SK-N-SH treated with all-trans-retinoic acid at 6 μM for 48 hours (cell line): ENCODE results near the gene MYLK.

ENCODE experiments used
- ATAC-seq: fragments of 200-7000 bp; cut with Tn5 transposase; 3 replicates; pipeline ENCODE4 v1.9.1; 2020; ENCODE audit warnings: mild to moderate bottlenecking, moderate library complexity
- ARNTL ChIP-seq: fragments of 450-650 bp; formaldehyde crosslinking; IDR thresholded peaks from 2 replicates; pipeline ENCODE4 v1.5.0; 2020; ENCODE audit warnings: low read depth, mild to moderate bottlenecking, moderate library complexity, borderline replicate concordance
- BACH2 ChIP-seq: fragments of 250-450 bp; sonication (Bioruptor Pico); IDR thresholded peaks from 2 replicates; pipeline ENCODE4 v1.9.0; 2021; ENCODE audit warnings: mild to moderate bottlenecking, borderline replicate concordance
- ESRRG ChIP-seq: fragments of 250-450 bp; sonication (Bioruptor Pico); IDR thresholded peaks from 2 replicates; pipeline ENCODE4 v1.6.1; 2021; ENCODE audit warnings: mild to moderate bottlenecking
- GLIS3 ChIP-seq: fragments of 250-450 bp; sonication (Bioruptor Pico); IDR thresholded peaks from 2 replicates; pipeline ENCODE4 v1.5.0; 2020; ENCODE audit warnings: mild to moderate bottlenecking, moderate library complexity
- ISL1 ChIP-seq: fragments of 250-450 bp; sonication (Bioruptor Pico); IDR thresholded peaks from 2 replicates; pipeline ENCODE4 v2.1.2; 2022; ENCODE audit warnings: mild to moderate bottlenecking, moderate library complexity
- OSR1 ChIP-seq: fragments of 250-450 bp; sonication (Bioruptor Pico); IDR thresholded peaks from 2 replicates; pipeline ENCODE4 v1.8.0; 2022; ENCODE audit warnings: moderate library complexity, mild to moderate bottlenecking, inconsistent platforms
- PPARA ChIP-seq: fragments of 250-450 bp; sonication (Bioruptor Pico); IDR thresholded peaks from 2 replicates; pipeline ENCODE4 v1.5.0; 2020; ENCODE audit warnings: mild to moderate bottlenecking, borderline replicate concordance
- RARB ChIP-seq: fragments of 250-450 bp; sonication (Bioruptor Pico); IDR thresholded peaks from 2 replicates; pipeline ENCODE4 v1.8.0; 2021; ENCODE audit warnings: mild to moderate bottlenecking, moderate library complexity
- SNAI2 ChIP-seq: fragments of 250-450 bp; sonication (Bioruptor Pico); IDR thresholded peaks from 2 replicates; pipeline ENCODE4 v1.5.0; 2020; ENCODE audit warnings: mild to moderate bottlenecking, moderate library complexity
- TCF4 ChIP-seq: fragments of 250-450 bp; sonication (Bioruptor Pico); IDR thresholded peaks from 2 replicates; pipeline ENCODE4 v1.8.0; 2021; ENCODE audit warnings: mild to moderate bottlenecking, moderate library complexity, borderline replicate concordance
- ZC3H10 ChIP-seq: fragments of 250-450 bp; sonication (Bioruptor Pico); IDR thresholded peaks from 2 replicates; pipeline ENCODE4 v1.5.1; 2021; ENCODE audit warnings: mild to moderate bottlenecking, moderate library complexity
- ZFP3 ChIP-seq: fragments of 250-450 bp; sonication (Bioruptor Pico); IDR thresholded peaks from 2 replicates; pipeline ENCODE4 v1.5.0; 2020; ENCODE audit warnings: mild to moderate bottlenecking, moderate library complexity
- ZFP30 ChIP-seq: fragments of 450-650 bp; formaldehyde crosslinking; IDR thresholded peaks from 2 replicates; pipeline ENCODE4 v1.5.0; 2022; ENCODE audit warnings: mild to moderate bottlenecking, moderate library complexity
- ZNF565 ChIP-seq: fragments of 450-650 bp; formaldehyde crosslinking; conservative IDR thresholded peaks from 2 replicates; pipeline ENCODE4 v1.5.0; 2020; ENCODE audit warnings: low read depth, mild to moderate bottlenecking, moderate library complexity
- ZNF70 ChIP-seq: fragments of 450-650 bp; formaldehyde crosslinking; IDR thresholded peaks from 2 replicates; pipeline ENCODE4 v1.5.0; 2020; ENCODE audit warnings: mild to moderate bottlenecking, moderate library complexity
- ZNF8 ChIP-seq: fragments of 450-650 bp; formaldehyde crosslinking; IDR thresholded peaks from 2 replicates; pipeline ENCODE4 v1.5.0; 2020; ENCODE audit warnings: mild to moderate bottlenecking, moderate library complexity
- TF ChIP-seq, protein P1 (sequence below): fragments of 250-450 bp; sonication (Bioruptor Pico); IDR thresholded peaks from 2 replicates; pipeline ENCODE4 v1.8.0; 2020; ENCODE audit warnings: mild to moderate bottlenecking, moderate library complexity, borderline replicate concordance
- TF ChIP-seq, protein P2 (sequence below): fragments of 250-450 bp; sonication (Bioruptor Pico); IDR thresholded peaks from 2 replicates; pipeline ENCODE4 v1.5.1; 2020; ENCODE audit warnings: low read depth, mild to moderate bottlenecking, moderate library complexity
- TF ChIP-seq, protein P3 (sequence below): fragments of 250-450 bp; sonication (Bioruptor Pico); IDR thresholded peaks from 2 replicates; pipeline ENCODE4 v1.8.0; 2021; ENCODE audit warnings: low read depth, mild to moderate bottlenecking, moderate library complexity, borderline replicate concordance
- TF ChIP-seq, protein P4 (sequence below): fragments of 250-450 bp; sonication (Bioruptor Pico); IDR thresholded peaks from 2 replicates; pipeline ENCODE4 v1.5.1; 2021; ENCODE audit warnings: mild to moderate bottlenecking, moderate library complexity
- TF ChIP-seq, protein P5 (sequence below): fragments of 250-450 bp; sonication (Bioruptor Pico); IDR thresholded peaks from 2 replicates; pipeline ENCODE4 v1.5.0; 2020; ENCODE audit warnings: mild to moderate bottlenecking, moderate library complexity

MYLK gene

DNA sequence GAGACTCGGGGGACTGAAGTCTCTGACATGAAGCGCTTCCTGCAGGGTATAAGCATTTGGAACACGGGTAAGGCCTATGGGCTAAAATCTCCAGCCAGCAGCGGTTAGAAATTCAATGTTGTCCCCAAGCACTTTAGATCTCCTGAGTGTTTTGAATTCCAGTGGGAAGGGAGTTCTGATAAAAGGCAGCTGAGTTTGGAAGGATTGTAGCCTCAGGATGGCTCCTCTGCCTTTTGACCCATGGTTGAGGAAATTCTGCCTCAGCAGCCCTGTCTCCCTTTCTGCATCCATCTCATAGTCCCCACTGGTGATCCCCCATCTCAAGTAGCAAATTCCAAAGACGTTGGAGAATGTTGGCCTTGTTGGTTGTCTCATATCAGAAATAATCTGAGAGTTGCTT is 275.1 kb downstream of the MYLK start:
- ATAC-seq = no peak
- no peak for TF ChIP-seq TCF4 (CRISPR knock-in tag)
- TF ChIP-seq SNAI2 (CRISPR knock-in tag) = no peak
- no peak for TF ChIP-seq ZFP30 (CRISPR knock-in tag)
- TF ChIP-seq ISL1 (CRISPR knock-in tag) = no peak
- TF ChIP-seq ESRRG (CRISPR knock-in tag) = no peak
- TF ChIP-seq RARB (CRISPR knock-in tag) = no peak
- TF ChIP-seq, protein P1, sequence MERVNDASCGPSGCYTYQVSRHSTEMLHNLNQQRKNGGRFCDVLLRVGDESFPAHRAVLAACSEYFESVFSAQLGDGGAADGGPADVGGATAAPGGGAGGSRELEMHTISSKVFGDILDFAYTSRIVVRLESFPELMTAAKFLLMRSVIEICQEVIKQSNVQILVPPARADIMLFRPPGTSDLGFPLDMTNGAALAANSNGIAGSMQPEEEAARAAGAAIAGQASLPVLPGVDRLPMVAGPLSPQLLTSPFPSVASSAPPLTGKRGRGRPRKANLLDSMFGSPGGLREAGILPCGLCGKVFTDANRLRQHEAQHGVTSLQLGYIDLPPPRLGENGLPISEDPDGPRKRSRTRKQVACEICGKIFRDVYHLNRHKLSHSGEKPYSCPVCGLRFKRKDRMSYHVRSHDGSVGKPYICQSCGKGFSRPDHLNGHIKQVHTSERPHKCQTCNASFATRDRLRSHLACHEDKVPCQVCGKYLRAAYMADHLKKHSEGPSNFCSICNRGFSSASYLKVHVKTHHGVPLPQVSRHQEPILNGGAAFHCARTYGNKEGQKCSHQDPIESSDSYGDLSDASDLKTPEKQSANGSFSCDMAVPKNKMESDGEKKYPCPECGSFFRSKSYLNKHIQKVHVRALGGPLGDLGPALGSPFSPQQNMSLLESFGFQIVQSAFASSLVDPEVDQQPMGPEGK (CRISPR knock-in tag) = no peak
- TF ChIP-seq, protein P2, sequence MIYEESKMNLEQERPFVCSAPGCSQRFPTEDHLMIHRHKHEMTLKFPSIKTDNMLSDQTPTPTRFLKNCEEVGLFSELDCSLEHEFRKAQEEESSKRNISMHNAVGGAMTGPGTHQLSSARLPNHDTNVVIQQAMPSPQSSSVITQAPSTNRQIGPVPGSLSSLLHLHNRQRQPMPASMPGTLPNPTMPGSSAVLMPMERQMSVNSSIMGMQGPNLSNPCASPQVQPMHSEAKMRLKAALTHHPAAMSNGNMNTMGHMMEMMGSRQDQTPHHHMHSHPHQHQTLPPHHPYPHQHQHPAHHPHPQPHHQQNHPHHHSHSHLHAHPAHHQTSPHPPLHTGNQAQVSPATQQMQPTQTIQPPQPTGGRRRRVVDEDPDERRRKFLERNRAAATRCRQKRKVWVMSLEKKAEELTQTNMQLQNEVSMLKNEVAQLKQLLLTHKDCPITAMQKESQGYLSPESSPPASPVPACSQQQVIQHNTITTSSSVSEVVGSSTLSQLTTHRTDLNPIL = no peak
- TF ChIP-seq ZFP3 (CRISPR knock-in tag) = no peak
- TF ChIP-seq, protein P3, sequence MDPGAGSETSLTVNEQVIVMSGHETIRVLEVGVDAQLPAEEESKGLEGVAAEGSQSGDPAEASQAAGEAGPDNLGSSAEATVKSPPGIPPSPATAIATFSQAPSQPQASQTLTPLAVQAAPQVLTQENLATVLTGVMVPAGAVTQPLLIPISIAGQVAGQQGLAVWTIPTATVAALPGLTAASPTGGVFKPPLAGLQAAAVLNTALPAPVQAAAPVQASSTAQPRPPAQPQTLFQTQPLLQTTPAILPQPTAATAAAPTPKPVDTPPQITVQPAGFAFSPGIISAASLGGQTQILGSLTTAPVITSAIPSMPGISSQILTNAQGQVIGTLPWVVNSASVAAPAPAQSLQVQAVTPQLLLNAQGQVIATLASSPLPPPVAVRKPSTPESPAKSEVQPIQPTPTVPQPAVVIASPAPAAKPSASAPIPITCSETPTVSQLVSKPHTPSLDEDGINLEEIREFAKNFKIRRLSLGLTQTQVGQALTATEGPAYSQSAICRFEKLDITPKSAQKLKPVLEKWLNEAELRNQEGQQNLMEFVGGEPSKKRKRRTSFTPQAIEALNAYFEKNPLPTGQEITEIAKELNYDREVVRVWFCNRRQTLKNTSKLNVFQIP (CRISPR knock-in tag) = no peak
- no peak for TF ChIP-seq OSR1
- TF ChIP-seq GLIS3 (CRISPR knock-in tag) = no peak
- no peak for TF ChIP-seq ZNF70

DNA sequence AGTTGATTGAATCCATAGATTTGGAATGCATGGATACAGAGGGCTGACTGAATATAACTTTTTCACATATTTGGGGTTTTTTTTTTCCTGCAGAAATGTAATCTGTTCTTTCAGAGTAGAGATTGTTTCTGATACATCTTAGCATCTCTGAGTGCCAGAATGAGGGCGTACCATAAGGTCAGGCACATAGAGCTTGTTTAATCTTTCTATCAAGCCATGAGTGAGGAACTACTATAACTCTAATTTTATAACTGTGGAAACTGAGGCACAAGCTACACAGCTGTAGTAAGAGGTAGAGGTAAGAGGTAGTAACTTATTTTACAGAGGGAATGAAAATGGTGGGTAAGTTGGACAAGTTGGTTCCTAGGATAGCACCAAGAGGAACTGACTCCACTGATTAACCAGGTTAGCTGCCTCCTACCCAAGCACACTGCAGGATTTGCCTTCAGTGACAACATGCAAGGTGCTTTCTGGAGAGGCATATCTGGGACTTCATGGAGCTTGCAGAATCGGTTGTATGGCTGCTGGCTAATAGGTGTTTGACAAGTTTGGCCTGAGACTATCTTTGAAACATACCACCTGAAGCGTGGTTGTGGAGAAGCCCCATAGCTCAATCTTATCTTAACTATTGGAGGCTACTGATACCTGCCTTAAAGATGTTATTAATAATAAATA is 275.7 kb downstream of the MYLK start:
- ATAC-seq = no peak
- TF ChIP-seq, protein P4, sequence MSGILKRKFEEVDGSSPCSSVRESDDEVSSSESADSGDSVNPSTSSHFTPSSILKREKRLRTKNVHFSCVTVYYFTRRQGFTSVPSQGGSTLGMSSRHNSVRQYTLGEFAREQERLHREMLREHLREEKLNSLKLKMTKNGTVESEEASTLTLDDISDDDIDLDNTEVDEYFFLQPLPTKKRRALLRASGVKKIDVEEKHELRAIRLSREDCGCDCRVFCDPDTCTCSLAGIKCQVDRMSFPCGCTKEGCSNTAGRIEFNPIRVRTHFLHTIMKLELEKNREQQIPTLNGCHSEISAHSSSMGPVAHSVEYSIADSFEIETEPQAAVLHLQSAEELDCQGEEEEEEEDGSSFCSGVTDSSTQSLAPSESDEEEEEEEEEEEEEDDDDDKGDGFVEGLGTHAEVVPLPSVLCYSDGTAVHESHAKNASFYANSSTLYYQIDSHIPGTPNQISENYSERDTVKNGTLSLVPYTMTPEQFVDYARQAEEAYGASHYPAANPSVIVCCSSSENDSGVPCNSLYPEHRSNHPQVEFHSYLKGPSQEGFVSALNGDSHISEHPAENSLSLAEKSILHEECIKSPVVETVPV (CRISPR knock-in tag) = no peak
- no peak for TF ChIP-seq ZFP3 (CRISPR knock-in tag)
- TF ChIP-seq ZC3H10 (CRISPR knock-in tag) = no peak
- no peak for TF ChIP-seq ZNF565 (CRISPR knock-in tag)
- TF ChIP-seq, protein P3 (CRISPR knock-in tag) = no peak
- TF ChIP-seq TCF4 (CRISPR knock-in tag) = no peak
- TF ChIP-seq ZFP30 (CRISPR knock-in tag) = no peak
- TF ChIP-seq ARNTL (CRISPR knock-in tag) = no peak
- TF ChIP-seq, all 23 proteins: peak for 0

DNA sequence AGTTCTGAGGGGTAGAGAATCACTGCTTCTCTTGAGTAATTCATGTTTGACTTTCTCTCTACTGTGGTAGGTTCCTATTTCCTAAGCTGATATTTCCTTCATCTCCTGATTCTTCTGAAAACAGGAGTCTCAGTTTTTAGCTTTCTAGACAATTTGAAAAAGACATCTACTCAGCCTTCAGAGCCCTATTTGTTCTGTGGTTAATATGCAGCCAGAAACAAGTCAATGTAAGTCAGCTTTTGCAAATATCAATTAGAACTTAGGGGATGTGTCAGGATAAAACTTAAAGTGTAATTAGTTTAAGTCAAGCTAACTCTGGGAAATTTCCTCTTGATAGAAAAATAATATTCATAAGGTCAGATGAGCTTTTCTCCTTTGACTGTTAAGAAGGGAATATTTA is 277.6 kb downstream of the MYLK start:
- ATAC-seq = no peak
- TF ChIP-seq, protein P4 (CRISPR knock-in tag) = no peak
- no peak for TF ChIP-seq PPARA

DNA sequence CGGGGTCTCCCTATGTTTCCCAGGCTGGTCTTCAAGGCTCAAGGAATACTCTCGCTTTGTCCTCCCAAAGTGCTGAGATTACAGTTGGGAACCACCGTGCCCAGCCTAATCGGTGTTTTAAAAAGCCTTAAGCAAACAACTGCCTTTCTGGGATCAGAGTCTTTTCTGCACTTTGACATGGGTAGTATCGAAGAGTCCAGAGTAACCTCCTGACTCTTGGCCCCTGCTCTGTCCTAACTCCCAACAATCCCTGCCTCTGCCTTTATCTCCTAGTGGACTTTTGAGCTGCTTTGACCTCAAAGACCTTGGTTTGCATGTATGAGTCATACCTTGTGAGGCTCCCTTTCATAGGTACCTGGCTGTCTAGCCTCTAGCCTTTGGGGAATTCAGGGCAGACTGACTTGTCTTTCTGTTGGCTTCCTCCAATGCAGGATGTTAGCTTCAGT is 278.3 kb downstream of the MYLK start:
- peak; percentile 15 for ATAC-seq
- TF ChIP-seq ARNTL (CRISPR knock-in tag) (no peak), ESRRG (CRISPR knock-in tag) (no peak), ZNF8 (CRISPR knock-in tag) (no peak), BACH2 (CRISPR knock-in tag) (no peak), ZFP3 (CRISPR knock-in tag) (no peak)
- TF ChIP-seq, protein P2 = no peak
- TF ChIP-seq, protein P5, sequence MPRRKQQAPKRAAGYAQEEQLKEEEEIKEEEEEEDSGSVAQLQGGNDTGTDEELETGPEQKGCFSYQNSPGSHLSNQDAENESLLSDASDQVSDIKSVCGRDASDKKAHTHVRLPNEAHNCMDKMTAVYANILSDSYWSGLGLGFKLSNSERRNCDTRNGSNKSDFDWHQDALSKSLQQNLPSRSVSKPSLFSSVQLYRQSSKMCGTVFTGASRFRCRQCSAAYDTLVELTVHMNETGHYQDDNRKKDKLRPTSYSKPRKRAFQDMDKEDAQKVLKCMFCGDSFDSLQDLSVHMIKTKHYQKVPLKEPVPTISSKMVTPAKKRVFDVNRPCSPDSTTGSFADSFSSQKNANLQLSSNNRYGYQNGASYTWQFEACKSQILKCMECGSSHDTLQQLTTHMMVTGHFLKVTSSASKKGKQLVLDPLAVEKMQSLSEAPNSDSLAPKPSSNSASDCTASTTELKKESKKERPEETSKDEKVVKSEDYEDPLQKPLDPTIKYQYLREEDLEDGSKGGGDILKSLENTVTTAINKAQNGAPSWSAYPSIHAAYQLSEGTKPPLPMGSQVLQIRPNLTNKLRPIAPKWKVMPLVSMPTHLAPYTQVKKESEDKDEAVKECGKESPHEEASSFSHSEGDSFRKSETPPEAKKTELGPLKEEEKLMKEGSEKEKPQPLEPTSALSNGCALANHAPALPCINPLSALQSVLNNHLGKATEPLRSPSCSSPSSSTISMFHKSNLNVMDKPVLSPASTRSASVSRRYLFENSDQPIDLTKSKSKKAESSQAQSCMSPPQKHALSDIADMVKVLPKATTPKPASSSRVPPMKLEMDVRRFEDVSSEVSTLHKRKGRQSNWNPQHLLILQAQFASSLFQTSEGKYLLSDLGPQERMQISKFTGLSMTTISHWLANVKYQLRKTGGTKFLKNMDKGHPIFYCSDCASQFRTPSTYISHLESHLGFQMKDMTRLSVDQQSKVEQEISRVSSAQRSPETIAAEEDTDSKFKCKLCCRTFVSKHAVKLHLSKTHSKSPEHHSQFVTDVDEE (CRISPR knock-in tag) = no peak
